Heart left ventricle (tissue), 13 donors: ENCODE results near the gene MMP24.

Experiments used
- CTCF ChIP-seq, 12 donors: fragments of 200-600 bp; sonication (generic) in 4 of 12; IDR thresholded peaks; one replicate each; pipeline versions ENCODE4 v1.5.0 to v1.8.0; 2018 to 2022; ENCODE audit warnings: antibody characterized with exemption in 12 of 12, mild to moderate bottlenecking in 5 of 12
- POLR2A ChIP-seq, 2 donors: fragments of 450-650 bp; IDR thresholded peaks; one replicate each; pipeline ENCODE4 v1.6.1; 2017; ENCODE audit warnings: antibody characterized with exemption in 2 of 2, mild to moderate bottlenecking in 2 of 2, moderate library complexity in 2 of 2
- donor health status: ischemic (EF 13 %, LVEDD 7.1; RV severe dilation, severe dysfunction).
- donor health status: DM: no; HTN: yes; CAD: no.
- donor health status: DM: no; HTN: no; CAD: no.
- donor health status: ischemic (EF 25% LVEDD 6.9; RV normal size, moderate dysfunction).
- donor health status: ischemic (EF 25% LVEDD 5.7; RV mildly dilated, moderate dysfunction).
- donor health status: ischemic (EF 35%, LVEDD 5.7; RV mildly dilated, moderate dysfunction).
- donor health status: nonischemic (EF 11% LVEDD 7.7; RV severe dilation, severe dysfunction).
- donor health status: DM: yes; HTN: yes; CAD: no.
- donor health status: PGD.
- donor health status: ischemic (EF 29% LVEDD 5.4; RV normal size, mild dysfunction).
- donor health status: nonischemic (EF 23%, LVEDD 6.1; RV moderate dilation, normal function).

GRCh38 chr20:35292504-35293285 is 66.2 kb downstream of the MMP24 start:
- TF ChIP-seq CTCF (IDR thresholded peaks at IDR 0.05) (no peak), POLR2A (IDR thresholded peaks at IDR 0.05) (no peak)
